Non-pigmented ciliary epithelial cell (primary cell): Measurements from ENCODE around the gene DHDH.
"Not testable (repeated sequence)": the region's sequence is repeated elsewhere in the genome, so short reads cannot be mapped to it uniquely, and the experiment has no call there.

ENCODE experiments used
- DNase-seq: peaks from one replicate; pipeline ENCODE4 v3.0.0-alpha.2; 2010; ENCODE audit warnings: low read depth

The DHDH gene

DNA sequence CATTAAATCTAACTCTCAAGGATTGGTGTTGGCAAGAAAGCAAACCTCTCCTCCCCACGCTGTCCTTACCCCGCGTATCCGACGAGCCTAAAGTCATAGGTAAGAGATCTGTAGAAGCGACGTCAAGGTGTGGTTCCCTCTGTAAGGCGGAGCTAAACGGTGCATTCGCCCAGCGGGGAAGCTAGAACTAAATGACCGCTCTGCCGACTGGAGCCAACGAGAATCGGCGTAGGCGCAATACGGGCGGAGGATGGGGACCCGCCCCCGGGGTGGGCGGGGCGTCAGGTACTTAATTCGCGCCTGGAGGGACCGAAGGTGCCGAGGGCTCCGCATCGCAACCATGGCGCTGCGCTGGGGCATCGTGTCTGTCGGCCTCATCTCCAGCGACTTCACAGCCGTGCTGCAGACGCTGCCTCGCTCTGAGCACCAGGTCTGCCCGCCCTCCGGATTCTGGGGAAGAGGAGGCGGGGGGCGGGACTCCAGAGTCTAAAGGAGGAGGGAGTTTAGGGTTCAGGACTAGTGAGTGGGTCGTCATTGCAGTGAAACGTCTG, at the start of gene DHDH:
TSS of gene DHDH (plus strand) at position 318 of the 551 bp plus-strand sequence. CDS start at position 341, 23 bp downstream.
- no peak for DNase-seq

DNA sequence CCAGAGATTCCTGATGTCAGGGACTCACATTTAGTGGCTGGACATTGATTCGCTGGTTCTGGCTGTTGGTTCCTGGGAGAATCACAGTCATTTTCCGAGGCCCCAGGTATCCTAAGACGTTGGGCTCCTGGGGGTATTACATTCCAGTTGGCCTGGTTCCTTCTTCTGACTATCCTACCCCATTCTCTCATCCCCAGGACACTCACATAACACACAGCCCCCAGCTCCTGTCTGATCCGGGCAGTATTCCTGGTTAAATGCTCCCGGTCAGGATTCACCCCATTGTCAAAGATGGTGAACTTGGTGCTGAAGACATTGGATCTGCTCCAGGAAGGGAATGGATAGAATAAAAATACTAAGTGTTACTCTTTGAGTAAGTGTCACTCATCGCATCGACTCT, 49.8 kb upstream of the DHDH start:
- DNase-seq: no peak

DNA sequence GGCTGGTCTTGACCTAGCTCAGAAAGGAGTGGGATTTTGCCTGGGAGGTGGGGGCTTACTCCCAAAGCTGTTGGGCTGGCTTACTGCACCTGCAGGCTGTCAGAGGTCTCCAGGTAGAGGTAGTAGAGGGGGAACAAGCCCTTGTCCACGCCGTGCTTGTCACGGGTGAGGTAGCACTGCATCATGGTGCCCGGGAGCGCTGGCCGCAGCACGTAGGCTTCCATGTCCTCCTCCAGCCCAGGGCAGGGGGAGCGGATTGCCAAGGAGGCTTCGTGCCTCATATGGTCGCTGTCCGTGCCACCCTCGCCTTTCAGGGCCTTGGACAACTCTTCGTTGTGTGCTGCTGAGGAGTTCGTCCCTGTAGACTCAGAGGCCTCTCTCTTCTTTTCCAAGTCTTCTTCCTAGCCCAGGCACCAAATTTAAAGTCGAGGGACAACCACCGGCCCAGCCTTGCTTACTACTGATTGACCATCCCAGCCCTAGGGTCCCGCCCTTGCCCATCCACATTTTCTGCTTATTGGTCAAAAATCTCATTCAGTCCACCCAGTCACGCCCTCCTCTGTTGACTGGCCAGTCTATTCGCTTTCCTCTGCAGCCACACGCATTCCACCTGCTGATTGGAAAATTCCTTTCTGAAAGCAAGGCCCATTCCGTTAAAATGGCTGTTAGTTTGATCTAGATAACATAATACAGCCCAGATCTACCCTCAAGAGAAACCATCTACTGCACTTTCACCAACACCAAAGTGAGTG, 45.5 kb upstream of the DHDH start:
- no peak for DNase-seq

DNA sequence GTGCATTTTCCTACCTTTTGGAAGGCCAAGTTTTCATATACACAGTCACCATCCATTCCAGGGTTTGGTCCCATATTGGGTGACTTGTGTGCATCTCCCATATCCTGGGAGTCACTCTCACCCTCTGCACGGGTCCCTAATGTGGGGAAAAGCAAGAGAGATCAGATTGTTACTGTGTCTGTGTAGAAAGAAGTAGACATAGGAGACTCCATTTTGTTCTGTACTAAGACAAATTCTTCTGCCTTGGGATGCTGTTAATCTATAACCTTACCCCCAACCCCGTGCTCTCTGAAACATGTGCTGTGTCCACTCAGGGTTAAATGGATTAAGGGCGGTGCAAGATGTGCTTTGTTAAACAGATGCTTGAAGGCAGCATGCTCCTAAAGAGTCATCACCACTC, 44.0 kb upstream of the DHDH start:
- DNase-seq: not testable (repeated sequence)

DNA sequence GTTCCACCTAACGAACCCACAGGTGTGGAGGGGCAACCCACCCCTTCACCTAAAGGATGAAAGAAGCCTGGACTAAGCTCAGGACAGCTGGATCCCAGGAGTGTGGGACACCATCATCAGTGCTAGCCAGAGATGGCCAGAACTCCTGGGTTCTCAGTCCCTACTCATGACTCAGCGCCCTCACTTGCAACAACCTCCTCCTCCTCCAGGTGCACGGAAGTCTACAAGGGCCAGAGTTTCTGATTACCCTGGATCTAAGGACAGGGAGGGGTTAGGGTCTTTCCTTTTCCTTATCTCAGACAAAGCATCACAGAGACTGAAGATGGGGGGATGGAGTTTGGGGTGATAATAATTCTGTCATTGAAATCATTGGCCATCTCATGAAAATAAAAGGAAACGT, 42.9 kb upstream of the DHDH start:
- no peak for DNase-seq

DNA sequence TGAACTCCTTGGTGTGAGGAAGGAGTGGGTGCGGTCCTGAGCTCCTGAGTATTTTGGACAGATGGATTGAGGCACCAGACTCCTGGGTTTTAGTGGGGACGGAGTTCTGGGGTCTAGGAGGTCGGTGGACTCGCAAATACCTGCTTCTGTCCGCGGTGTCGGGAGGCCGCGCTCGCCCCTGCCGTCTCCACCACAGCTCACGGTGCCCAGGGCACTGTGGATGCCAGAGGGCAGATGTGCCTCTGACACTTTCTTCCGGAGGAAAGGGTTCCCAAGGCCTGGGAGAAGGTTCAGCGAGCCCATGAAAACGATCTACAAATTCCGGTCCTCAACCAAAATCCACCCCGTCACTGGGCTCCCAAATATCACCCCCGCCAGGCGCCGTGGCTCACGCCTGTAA, 38.3 kb upstream of the DHDH start:
- DNase-seq: no peak

DNA sequence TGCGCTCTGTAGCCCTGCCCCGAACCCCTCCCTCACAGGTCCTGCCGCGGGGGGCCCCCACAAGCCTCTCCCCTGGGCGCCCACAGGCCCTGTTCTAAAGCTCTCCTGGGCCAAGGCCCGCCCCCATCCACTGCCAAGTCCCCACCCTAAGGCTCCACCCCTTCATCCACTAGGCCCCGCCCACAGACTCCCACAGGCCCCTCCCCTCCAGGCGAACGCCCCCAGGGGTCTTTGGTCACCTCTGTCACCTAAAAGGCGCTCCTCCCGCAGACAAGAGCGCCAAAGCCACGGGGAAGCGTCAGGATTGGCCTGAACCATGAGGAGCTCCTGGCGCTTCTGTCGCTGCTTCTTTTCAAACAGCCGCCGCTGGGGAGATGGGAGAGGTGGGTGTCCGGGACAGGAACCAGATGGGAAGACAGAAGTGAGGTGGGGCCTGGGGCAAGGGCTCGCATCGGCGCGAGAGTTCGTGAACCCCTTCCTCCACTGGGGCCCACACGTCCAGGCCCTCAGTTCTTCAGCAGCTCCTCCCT, 37.2 kb upstream of the DHDH start:
- no peak for DNase-seq

DNA sequence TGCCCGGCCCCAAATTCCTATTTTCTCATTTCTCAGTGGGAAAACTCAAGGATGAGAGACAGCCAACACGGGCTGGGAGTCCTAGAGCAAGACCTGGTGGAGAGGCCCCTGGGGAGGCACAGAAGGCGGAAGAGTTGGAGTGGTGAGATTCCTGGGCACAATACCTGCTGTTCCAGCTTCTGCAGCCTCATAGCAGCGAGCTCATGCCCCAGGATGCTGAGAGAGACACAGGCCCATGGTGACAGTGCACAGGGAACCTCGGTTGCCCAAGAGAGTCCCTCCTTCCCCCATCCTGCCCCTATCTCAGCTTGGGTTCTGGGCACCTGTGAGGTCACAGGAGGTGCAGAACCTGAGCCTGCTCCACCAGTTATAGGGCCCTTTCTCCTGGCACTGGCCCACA, 36.3 kb upstream of the DHDH start:
- DNase-seq: no peak

DNA sequence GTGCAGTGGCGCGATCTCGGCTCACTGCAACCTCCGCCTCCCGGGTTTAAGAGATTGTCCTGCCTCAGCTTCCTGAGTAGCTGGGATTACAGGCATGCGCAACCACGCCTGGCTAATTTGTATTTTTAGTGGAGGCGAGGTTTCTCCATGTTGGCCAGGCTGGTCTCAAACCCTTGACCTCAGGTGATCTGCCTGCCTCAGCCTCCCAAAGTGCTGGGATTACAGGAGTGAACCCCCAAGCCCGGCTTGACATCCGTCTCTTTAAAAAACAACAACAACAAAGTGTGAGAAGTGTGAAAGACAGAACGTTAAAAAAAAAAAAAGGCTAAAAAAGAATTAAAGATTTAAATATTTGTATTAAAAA, 34.1 kb upstream of the DHDH start:
- DNase-seq: not testable (repeated sequence)

DNA sequence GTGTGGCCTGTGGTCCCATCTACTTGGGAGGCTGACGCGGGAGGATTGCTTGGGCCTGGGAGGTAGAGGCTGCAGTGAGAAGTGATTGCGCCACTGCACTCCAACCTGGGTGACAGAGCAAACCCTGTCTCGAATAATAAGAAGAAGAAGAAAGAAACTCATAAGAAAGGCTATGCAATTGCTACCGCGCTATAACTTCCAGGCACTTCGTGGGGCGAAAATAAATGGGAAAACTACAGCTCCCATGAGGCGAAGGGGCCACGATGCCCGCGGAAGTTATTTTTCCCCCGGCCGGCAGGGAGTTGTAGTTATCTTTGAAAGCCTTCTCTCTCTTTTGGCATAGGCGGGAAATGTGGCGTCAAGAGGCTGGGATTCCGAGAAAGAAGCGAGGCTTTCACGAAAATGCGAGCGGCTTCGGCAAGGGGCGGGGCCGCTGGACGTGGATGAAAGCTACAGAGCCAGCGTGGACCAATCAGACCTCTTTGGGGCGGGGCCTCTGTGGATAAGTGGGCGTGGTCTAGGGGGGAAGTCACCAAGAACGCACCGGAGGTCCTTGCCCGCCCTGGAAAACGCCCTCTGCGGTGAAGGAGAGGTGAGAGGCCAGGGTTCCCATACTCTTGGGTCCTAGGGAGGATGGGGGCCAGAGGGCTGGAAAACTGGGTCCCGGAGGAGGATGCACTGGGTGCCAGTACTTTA, 33.6 kb upstream of the DHDH start, which contains the start of gene NUCB1:
TSS of gene NUCB1 (plus strand) at position 532 of the 696 bp plus-strand sequence. CDS start 485 bp downstream, outside the sequence.
- DNase-seq: peak; percentile 86

DNA sequence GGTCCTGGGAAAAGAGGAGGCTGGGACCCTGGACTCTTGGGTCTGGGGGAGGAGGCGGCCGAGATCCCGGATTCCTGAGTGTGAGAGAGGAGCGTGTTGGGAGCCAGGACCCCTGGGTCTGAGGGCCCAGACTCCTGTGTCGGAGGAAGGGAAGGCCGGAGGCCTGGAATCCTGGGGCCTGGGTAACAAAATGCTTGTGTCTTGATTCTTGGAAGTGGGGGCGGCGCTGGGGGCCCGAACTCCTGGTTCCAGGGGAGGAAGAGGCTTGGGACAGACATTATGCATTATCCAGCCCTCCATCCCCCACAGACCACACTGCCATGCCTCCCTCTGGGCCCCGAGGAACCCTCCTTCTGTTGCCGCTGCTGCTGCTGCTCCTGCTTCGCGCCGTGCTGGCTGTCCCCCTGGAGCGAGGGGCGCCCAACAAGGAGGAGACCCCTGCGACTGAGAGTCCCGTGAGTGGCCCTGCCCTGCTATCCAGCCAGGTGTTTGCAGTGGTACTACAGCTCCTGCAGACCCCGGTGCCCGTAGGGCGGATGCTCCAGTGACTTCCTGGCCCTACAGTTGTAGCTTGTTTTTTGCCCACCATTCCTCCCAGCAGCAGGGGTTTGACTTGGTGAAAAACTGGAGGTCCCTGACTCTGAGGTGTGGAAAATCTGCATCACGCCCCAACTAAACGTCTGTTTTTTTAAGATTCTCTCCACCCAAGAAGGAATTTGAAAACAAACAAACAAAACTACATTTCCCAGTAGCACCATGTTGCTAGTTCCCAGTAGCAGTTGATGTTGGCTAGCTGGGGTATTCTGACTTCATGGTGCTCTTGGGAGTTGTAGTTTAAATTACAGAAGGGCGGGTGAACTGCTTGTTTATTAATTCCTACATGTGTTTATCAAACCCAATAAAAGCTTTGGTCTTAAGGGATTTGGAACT, 32.8 kb upstream of the DHDH start:
- DNase-seq: no peak

DNA sequence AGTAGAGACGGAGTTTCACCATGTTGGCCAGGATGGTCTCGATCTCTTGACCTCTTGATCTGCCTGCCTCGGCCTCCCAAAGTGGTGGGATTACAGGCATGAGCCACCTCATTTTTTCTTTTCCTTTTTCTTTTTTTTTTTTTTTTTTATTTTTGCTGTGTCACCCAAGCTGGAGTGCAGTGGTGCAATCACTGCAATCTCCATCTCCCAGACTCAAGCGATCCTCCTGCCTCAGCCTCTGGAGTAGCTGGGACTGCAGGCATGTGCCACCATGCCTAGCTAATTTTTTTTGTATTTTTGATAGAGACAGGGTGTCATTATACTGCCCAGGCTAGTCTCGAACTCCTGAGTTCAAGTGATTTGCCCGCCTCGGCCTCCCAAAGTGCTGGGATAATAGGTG, 31.2 kb upstream of the DHDH start:
- not testable (repeated sequence) for DNase-seq

DNA sequence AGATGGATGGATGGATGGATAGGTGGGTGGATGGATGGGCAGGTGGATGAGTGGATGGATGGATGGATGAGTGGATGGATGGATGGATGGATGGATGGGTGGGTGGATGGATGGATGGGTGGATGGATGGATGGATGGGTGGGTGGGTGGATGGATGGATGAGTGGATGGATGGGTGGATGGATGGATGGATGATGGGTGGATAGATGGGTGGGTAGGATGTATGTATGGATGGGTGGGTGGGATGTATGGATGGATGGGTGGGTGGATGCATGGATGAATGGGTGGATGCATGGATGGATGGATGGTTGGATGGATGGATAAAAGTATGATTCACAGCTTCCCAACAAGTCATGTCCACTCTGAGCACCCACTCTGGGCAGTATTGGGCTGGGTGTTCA, 29.7 kb upstream of the DHDH start:
- not testable (repeated sequence) for DNase-seq

DNA sequence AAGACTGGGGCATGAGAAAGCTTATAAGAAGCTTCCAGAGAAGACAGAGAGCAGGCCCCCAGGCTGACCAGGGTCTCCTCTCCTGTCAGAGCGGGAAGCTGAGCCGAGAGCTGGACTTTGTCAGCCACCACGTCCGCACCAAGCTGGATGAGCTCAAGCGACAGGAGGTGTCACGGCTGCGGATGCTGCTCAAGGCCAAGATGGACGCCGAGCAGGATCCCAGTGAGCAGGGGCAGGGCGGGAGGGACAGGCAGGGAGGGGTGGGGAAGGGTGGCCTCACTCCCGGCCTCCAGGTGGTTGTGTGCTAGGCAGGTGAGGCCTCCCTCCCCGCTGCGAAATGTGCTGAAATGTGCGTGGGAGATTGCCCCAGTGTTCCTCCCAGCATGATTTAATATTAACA, 27.8 kb upstream of the DHDH start:
- no peak for DNase-seq

DNA sequence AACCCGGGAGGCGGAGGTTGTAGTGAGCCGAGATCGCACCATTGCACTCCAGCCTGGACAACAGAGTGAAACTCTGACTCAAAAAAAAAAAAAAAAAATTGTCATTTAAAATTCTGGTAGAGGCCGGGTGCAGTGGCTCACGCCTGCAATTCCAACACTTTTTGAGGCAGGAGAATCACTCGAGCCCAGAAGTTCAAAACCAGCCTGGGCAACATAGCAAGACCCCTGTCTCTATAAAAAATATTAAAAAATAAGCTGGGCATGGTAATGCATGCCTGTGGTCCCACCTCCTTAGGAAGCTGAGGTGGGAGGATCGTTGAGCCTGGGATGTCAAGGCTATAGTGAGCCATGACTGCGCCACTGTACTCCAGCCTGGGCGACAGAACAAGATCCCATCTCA, 27.2 kb upstream of the DHDH start:
- DNase-seq: no peak

DNA sequence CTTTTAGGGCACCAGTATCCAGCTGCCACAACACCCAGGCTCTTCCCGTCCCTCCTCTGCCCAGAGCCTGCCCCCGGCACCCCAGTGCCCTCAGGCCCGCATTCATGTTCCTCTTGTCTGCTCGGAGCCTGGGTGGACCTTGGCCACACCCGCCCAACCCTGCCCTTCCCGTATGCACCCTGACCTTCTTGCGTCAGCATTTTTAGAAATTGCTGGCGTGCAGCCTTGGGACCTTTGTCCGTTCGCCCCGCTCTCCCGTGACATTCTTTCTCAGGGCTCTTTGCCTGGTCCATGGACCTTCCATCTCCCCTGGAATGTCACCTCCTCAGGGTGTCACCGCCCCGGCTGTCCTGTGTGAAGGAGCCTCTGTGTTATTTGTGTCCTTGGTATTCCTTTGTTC, 25.8 kb upstream of the DHDH start:
- no peak for DNase-seq

DNA sequence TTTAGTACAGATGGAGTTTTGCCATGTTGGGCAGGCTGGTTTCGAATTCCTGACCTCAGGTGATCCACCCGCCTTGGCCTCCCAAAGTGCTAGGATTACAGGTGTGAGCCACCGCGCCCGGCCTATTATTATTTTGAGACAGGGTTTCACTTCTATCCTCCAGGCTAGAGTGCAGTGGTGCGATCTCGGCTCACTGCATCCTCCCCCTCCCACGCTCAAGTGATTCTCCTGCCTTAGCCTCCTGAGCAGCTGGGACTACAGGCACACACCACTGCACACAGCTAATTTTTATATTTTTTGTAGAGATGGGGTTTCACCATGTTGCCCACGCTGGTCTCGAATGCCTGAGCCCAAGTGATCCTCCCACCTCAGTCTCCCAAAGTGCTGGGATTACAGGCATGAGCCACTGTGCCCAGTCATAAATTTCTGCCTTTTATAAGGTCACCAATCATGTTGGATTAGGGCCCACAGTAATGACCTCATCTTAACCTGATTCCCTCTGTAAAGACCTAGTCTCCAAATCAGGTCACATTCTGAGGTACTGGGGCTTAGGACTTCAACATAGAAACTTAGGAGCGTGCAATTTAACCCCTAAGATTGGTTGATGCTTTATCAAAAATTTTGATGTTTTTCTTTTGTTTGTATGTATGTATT, 23.9 kb upstream of the DHDH start:
- DNase-seq: not testable (repeated sequence)

DNA sequence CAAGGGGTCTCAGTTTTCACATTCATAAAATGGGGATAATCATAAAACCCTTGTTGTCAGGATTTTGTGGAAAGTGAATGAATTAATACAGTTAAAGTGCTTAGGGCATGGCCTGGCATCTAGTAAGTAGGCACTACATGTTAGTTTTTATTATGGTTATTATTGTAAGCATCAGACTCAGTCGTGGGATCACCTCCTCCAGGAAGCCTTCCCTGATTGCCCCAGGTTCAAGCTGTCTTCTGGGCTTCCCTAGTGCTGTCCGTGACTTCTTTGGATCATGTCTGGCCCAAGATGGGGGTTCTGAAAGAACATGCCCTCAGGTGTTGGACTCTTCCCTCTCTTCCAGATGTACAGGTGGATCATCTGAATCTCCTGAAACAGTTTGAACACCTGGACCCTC, 22.7 kb upstream of the DHDH start:
- DNase-seq: no peak

DNA sequence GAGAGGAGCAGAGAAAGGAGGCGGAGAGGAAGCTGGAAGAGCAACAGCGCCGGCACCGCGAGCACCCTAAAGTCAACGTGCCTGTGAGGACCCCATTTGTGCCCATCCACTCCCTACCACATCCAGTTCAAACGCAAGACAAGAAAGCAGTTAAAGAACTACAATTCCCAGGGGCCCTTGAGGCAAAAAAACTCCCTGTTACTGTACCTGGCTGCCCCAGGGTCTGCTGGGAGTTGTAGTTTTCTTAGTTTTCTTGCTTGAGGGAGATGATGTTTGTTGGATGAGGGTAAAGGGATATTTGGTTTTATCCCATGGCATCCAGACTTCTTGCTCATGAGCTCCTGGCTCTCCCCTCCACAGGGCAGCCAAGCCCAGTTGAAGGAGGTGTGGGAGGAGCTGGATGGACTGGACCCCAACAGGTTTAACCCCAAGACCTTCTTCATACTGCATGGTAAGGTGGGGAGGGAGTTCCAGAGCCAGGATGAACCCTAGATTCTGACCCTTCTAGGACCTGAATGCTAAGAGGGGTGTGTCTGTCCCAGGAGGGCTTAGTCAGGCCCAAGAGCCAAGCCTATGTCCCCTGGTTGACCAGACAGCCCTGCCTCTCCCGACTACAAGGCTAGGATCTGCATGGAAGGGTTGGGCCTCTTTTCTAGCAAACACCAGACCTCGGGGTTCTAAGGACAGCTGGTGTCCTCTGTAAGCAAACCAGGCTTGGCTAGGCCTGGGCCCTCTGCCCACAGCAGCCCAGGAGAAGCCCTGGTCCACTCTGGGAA, 20.2 kb upstream of the DHDH start:
- DNase-seq: no peak

DNA sequence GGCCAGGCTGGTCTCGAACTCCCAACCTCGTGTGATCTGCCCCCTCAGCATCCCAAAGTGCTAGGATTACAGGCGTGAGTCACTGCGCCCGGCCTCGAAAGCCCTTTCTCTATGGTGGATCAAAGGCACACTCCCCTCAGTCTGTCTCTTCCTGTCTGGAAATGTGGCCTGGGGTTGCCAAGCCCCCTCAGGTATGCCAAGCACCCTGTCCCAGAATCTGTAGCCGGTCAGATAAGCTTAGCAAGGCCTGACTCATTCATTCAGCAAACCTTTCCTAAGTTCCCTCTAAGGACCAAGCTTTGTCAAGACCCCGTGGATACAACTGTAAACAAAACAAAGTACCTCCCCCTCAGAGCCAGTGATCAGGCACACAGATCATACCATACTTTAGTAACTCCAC, 19.3 kb upstream of the DHDH start:
- DNase-seq: no peak

DNA sequence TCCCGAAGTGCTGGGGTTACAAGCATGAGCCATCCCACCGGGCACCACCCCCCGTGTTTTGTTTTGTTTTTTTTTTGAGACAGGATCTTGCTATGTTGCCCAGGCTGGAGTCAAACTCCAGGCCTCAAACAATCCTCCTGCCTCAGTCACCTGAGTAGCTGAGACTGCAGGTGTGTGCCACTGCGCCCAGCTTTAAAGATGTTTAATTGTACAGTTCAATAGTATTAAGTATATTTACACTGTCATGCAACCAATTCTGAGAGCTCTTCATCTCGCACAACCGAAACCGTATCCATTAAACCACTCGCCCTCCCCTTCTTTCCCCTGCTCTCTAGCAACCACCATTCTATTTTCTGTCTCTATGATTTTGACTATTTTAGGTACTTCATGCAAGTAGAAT, 17.7 kb upstream of the DHDH start:
- DNase-seq: no peak
